ENCODE measurements around the gene MCCC2. TPM values are rescaled to one million over a fixed set of nuclear protein-coding genes. Genes with fewer than 3 reads are reported as not detected.
"Not testable (repeated sequence)": the region's sequence is repeated elsewhere in the genome, so short reads cannot be mapped to it uniquely, and the experiment has no call there.

Gene MCCC2
- total RNA-seq, 1 donor from 2014 or later, result 26.7 TPM

DNA sequence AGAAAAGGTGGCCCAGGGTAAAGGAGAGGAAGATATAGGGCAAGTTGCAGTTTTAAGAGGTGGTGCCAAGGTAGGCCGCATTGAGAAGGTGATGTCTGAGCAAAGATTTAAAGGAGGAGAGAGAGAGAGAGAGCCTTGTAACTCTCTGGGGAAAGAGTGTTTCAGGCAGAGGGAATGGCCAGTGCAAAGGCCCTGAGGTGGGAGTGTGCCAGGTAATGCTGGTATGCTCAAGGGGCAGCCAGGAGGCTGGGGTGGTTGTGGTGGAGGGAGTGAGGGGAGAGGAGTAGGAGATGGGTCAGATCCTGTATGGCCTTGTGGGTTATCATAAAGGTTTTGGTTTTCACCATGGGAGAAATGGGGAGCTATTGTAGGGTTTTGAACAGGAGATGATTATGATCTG is 9.9 kb downstream of the MCCC2 start:
- DNase-seq (ENCODE audit: low read depth, low spot score), result no peak

DNA sequence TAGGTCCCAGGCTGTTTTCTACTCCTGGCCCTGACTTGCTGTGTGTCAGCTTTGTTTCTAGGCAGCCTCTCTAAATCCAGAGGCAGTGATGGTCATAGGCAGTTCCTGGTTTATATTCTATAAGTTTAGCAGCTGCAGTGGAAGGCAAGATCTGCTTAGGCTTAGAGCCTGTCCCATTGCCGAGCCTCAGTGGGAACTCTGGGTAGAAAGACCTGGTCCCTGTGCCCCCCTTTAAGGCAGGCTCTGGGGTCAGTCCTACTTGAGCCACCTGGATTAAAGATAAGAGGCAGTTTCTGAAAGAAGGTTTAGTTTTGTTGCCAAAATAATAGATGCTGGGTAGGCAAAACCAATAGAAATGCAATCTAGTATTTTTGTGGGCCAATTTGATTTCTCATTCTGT is 13.6 kb downstream of the MCCC2 start:
- no peak for DNase-seq (ENCODE audit: low read depth, low spot score)

DNA sequence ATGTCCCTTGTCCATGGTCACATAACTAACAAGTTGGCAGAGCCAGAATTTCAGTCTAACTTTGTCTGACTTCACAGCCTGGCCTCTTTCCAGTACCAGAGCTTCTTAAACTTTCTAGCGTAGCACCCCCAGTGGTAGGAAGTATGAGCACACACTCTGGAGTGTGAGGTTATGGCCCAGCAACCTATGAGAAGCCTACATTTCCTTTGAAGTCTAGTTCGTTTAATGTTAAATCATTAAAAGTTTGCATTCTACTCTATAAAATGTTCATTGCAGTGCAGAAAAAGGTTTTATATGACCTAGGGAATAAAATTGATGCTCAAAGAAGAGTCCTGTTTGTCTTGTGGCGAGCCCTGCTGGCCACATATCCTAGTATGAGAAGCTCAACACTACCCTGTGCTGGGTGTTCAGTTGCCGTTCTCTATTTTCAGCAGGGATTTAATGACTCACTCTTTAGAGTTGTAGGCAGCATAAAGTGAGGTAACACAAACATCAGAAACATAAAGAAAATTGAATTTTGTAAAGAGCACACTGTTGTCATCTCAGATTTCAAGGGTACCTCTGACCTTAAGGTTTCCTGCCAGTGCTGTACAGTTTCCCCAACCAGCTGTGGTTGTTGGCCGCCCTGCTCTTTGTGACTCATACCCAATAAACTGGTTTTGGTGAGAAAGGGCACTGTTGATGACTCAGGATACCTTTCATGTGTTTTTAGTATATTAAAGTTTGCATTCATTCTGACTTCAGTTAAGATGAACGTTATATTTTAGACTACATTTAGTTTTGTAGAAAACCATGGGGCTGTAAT is 14.3 kb downstream of the MCCC2 start:
- DNase-seq (ENCODE audit: low read depth, low spot score), result peak; percentile 95

DNA sequence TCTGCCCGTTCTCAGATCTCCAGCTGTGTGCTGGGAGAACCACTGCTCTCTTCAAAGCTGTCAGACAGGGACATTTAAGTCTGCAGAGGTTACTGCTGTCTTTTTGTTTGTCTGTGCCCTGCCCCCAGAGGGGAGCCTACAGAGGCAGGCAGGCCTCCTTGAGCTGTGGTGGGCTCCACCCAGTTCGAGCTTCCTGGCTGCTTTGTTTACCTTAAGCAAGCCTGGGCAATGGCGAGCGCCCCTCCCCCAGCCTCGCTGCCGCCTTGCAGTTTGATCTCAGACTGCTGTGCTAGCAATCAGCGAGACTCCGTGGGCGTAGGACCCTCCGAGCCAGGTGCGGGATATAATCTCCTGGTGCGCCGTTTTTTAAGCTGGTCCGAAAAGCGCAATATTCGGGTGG is 22.8 kb downstream of the MCCC2 start:
- DNase-seq (ENCODE audit: low read depth, low spot score), result not testable (repeated sequence)

DNA sequence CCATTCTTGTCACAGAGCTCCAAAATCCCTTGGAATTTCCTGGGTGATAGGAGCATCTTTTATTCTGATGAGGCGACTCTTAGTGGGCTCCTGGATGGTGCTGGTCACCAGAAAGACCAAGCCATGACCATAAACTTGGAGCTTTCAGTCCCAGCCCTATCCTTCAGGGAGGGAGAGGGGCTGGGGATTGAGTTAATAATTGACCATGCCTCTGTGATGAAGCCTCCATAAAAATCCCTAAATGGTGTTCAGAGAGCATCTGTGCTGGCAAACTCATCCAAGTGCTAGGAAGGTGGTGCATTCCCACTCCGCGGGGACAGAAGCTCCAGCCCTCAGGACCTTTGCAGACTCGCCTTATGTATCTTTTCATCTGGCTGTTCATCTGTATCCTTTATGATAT is 28.7 kb downstream of the MCCC2 start:
- no peak for DNase-seq (ENCODE audit: low read depth, low spot score)

DNA sequence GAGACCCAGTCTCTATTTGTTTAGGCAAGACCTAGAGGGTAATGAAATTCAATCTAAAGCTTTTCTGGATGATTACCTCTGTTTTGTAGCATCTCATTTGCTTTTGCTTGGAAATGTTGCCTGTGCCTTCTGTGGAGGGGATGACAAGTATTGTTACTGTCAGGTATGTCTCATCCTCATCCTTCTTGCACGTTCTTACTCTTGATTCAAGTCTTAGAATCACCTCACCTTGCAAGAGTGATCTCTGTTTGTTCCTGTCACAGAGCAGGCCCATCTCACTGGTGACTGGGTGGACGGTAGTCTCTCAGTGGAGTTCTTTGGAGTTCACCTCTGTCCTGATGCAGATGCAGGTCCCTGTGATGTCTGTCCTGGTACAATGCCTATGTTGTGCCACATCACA is 33.5 kb downstream of the MCCC2 start:
- no peak for DNase-seq (ENCODE audit: low read depth, low spot score)

DNA sequence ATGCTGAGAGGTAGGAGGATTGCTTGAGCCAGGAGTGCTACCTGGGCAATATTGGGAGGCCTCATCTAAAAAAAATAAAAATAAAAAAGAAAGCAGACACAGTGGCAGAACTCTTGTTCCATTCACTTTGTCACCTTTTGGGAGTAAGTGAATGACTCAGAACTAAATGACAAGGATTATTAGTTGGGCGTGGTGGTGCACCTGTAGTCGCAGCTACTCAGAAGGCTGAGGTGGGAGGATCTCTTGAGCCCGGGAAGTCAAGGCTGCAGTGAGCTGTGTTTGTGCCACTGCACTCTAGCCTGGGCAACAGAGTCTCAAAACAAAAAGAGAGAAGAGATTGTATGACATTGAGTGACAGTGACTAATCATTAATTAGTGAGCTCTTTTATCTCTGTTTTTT is 34.1 kb downstream of the MCCC2 start:
- no peak for DNase-seq (ENCODE audit: low read depth, low spot score)

DNA sequence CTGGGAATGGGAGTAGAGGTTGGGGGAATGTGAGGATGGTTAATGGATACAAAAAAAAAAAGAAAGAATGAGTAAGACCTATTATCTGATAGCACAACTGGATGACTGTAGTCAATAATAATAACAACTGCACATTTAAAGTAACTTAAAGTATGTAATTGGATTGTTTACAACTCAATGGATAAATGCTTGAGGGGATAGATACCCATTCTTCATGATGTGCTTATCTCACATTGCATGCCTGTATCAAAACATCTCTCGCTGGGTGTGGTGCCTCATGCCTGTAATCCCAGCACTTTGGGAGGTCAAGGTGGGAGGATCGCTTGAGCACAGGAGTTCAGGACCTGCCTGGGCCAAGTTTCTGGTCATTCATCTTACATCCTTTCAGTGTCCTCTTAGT is 34.6 kb downstream of the MCCC2 start:
- no peak for DNase-seq (ENCODE audit: low read depth, low spot score)

DNA sequence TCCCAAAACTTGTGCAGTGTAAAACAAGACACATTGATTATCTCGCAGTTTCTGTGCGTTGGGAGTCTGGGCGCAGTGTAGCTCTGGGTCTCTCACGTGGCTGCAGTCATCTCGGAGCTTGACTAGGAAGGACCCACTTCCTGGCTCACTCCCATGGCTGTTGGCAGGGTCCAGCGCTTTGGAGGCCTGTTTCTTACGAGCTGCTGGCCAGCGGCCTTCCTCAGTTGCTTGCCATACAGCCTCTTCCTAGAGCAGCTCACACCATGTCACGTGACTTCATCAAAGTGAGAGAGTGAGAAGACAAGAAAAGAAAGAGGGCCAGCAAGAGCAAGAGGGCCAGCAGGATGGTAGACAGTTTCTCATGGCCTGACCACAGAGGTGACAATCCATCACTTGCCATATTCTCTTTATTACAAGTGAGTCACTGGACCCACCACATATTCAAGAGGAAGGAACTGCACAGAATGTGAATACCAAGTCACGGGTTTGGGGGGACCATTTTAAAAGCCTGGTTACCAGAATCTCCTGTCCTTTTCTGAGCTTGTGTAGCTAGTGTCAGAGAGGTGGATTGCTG is 36.2 kb downstream of the MCCC2 start:
- DNase-seq (ENCODE audit: low read depth, low spot score), result no peak

DNA sequence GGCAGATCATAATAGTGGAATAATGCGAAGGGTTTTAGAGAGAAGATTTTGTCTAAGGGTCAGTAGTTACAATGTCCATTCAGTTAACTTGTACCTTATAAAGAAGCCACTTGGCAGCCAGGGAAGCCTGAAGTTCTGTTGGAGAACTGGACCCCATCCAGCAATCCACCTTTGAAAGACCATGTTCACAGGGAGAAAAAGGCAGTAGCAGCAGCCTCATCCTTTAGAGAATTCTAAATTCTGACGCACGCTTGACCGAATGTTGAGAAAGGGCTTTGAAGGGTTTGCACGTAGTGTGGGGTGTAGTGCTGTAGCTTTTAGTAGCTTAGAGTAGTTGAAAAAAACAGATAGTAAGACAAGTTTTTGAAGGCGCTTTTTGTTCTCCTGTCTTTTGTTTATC is 42.8 kb downstream of the MCCC2 start:
- no peak for DNase-seq (ENCODE audit: low read depth, low spot score)

DNA sequence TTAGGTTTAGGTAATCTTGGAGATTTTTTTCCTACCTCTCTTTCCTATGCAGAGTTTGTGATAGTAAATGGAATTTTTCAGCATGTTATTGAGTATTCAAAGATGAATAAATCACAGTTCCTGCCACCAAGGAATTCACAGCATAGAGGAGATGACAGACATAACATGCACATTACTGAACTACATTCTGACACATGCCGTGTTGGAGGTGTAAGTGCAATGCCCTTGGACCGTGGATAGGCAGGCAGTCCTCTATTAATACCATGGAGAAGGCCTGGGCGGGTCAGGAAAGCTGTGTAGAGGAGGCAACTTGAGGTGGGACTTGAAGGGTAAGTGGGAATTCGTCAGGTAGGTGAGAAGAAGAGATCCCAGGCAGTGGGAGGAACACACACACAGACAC is 43.9 kb downstream of the MCCC2 start:
- no peak for DNase-seq (ENCODE audit: low read depth, low spot score)

DNA sequence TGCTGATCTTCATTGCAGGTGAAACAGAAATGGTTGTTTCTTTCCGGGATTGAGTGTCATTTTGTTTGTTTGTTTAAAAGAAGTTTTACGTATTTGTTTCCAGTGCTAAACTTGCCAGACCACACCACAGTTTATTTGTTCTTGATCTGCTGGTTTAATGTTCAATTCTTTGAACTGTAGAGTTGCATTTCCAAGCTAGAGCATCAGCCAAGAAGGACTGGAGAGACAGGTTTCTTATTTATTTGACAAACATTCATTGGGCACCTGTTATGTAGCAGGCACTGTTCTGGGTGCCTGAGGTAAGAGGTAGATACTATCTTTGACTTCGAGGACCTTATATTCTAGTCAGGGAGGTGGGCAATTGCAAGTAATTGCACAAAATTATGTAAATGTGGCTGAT is 45.0 kb downstream of the MCCC2 start:
- DNase-seq (ENCODE audit: low read depth, low spot score), result no peak

DNA sequence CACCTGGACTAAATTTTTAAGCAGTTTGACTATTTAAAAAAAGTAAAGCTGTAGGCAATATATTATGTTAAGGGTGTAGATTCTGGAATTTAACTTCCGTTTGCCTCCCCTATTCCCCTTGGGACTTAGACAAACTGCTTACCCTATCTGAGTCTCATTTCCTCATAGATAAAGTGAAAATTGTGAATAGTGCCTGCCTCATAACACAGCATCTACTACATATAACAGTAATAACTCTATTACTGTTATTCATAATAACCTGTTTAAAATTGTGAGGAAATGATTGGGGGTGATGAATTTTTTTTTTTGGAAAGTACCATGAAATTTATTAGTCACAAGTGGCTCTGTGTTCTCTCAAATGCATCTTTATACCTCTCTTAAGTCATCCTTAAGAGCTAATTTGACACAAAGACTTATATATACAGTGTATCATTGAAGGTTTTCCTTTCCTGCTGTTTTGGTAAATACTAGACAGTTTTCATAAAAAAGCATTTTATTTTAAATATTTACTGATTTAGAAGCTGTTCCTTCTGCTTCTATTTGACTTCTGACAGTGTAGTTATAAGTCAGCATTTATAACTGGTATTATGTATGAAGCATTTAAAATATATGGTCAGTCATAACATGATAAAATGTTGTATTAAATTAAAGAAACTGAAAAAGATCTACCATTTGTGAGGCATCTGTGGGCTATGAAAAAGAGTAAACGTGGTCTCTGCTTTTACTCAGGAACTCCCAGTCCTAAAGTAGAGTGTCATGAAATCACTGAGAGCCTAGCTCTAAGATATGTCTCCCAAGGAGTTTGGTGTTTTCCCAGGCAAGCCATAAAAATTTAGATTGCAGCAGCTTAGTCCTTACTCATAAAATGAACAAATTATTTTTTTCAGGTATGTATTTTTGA is 46.4 kb downstream of the MCCC2 start:
- DNase-seq (ENCODE audit: low read depth, low spot score), result no peak

DNA sequence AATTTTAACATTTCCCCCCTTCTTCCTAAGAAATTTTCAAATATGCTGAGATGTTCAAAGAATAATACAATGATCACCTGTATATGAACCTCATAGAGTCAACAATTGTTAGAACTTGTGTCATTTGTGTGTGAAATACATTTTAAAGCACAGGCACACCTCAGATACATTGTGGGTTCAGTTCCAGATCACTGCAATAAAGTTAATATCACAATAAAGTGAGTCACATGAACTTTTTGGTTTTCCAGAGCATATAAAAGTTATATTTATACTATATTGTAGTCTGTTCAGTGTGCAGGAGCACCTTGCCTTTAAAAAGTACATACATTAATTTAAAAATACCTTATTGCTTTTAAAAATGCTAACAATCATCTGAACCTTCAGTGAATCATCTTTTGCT is 50.0 kb downstream of the MCCC2 start:
- DNase-seq (ENCODE audit: low read depth, low spot score), result no peak

DNA sequence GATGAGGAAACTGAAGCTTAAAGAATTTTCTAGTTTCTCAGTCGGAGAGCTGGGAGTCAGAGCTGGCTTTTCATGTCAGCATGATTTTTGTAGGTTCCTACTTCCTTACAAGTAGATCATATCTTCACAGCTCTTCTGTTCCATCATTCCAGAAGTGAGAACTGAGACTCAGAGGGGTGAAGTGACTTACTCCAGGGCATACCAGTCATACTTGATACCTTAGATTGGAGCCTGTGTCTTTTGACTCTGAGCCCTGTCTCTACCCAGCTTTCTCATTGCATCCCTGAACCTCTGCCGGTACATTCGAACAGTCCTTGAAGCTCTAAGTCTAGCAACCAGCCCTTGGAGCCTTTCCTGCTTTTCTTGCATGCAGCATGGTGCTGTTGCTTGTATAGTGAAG is 53.3 kb downstream of the MCCC2 start:
- DNase-seq (ENCODE audit: low read depth, low spot score), result no peak

DNA sequence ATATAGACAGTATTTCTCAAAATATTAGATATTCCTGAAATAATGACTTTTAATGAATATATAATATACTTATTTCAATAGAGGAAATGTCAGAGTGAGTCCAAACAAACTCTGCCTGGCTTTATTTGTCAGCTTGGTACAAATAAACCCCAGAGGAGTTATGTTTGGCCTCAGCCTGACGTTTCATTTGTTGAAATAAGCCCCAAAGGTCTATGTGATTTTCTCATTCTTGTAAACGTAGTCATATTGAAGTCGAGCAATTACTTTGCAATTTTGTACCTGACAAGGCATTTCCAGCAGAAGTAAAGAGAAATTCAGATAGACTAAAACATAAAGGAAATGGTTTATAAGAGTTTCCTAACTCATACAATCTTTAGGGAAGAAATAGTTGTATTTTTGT is 57.9 kb downstream of the MCCC2 start:
- no peak for DNase-seq (ENCODE audit: low read depth, low spot score)

DNA sequence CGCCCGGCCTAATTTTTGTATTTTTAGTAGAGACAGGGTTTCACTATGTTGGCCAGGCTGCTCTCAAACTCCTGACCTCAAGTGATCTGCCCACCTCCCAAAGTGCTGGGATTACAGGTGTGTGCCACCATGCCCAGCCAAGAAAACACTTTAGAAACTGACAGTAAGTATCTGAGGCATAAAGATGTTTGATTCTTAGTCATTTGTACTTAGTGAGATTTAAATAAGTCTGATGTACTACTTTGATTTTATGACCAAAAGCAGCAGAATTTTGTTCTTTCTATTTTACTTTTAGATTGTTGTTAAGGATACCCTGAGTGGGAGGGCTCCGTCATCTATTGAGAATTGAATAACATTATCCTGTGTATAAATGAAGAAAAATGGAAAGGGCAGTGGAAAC is 63.8 kb downstream of the MCCC2 start:
- DNase-seq (ENCODE audit: low read depth, low spot score), result not testable (repeated sequence)

DNA sequence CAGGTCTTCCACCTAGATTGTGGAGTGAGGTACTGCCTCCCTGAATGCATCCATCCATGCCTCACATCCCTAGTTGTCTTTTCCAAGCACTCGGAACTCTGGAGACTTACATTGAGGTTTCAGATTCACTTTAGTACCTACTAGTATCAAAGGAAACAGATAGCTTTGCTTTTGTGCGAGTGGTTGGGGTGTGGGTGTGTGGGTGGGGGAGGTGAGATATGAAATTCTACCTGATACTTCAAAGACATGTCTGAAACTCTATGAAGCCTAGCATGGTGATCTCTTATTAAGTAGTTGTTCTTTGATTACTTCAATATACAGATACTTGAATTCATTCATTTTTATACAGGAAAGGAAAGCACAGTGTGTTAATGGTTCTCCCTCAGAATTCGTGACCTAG is 64.4 kb downstream of the MCCC2 start:
- DNase-seq (ENCODE audit: low read depth, low spot score), result no peak

DNA sequence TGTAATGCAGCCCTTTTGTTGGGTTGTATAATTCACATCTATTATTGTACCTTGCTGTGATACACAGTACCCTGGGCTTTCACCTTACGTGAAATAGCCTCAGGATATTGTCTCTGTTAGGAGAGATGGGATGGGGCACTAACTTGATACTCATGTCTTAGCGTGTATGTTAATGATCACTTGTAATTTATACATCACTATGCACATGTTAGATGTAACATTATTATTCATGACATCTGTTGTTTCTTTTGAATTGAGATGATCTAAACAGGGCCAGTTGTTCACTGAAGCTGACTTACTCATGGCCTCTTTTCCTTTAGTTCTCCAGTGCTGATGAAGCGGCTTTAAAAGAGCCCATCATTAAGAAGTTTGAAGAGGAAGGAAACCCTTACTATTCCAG is 65.2 kb downstream of the MCCC2 start:
- no peak for DNase-seq (ENCODE audit: low read depth, low spot score)

DNA sequence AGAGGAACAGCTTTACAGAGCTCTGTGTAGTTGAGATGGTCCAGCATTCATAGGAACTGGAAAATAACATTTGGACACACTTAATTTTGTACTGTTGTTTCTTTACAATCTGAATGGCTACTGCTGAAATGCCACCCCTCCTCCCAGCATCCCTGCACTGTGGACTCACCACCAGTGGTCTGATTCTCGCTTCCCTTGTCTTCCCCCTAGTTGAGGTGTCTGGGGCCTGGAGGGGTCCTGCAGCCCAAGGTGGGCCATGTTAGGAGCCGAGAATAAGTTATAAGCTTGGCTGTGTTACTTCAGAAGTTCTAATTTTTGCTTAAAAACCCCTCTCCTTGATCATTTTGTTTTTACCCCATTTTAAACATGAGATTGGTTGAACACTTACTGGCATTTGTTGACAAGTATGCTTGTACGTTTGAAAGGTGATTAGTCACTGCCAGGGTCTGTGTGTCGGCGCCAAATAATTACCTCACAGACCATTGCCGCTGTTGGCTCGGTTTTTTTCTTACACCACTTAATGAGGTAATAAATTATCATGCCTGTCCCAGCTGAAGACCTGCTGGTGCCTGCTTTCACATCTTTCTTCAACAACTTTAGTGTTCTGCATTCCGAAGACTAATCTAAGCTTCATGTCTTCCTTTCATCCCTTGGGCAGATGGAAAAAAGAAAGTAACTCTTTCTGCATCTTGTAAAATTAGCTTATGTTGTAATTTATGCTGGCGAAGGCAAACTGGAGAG is 65.8 kb downstream of the MCCC2 start:
- no peak for DNase-seq (ENCODE audit: low read depth, low spot score)

DNA sequence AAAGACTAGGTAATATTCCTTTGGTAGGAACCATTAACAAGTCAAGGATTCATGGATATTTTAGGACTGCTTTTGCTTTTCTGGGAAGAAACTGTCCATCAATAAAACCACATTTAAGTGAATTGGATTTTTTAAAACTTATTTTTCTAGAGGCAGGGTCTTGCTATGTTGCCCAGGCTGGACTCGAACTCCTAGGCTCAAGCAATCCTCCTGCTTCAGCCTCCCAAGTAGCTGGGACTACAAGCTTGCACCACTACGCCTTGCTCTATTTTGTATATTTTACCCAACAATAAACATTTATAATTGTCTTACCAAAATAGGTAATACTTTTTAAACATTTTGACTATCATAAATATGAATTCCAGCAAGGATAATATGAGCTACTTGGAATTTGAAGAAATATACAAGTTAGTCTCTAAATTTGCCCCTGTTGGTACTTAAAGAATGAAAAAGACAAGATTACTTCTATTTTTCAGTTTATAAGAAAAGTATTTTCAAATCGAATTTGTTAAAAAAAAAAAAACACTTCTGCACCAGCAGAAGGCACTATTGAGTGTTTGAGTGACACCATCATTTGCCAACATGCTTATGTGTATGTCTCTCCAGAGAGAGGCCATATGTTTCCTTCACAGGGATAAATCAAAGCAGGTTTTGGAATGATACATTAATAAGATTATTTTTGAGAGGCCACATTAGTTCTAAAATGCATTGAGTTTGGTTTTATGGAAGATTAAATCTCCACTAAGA is 71.9 kb downstream of the MCCC2 start:
- DNase-seq (ENCODE audit: low read depth, low spot score), result no peak

Measured in pulmonary artery endothelial cell (primary cell).